Measurements from ENCODE around the gene DPP6.
A peak's percentile ranks its signal among the peaks of the same experiment; 100 is the strongest.

DPP6 gene

DNA sequence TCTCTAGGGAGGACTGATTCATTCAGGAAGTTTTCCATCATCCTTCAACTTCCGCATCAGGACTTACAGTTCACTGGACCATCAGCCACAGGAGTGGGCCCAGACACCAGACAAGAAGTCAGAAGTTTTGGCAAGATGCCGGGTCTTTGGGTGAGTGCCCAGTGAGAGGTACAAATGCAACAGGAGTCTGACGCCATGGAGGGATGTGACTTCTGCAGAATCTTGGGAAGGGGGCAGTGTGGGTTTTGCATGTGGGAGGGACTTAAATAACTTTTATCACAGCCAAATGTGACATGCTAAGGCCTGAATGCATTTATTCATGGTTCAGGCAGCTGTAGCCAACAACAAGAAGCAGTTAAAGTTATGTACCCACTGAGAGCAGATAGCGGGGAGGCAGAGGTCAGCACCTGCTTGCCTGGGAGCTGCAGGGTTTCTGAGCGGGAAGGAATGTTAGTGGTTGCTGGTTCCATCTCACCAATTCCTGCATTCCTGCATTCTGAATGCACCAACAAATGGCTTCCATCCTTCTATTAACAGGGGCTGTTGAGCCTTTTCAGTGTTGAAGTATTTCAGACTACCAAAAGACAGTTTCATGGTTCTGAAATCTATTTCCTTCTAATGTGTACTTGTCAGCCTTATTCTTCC, 575.6 kb downstream of the DPP6 start:
- TF ChIP-seq, protein P1, sequence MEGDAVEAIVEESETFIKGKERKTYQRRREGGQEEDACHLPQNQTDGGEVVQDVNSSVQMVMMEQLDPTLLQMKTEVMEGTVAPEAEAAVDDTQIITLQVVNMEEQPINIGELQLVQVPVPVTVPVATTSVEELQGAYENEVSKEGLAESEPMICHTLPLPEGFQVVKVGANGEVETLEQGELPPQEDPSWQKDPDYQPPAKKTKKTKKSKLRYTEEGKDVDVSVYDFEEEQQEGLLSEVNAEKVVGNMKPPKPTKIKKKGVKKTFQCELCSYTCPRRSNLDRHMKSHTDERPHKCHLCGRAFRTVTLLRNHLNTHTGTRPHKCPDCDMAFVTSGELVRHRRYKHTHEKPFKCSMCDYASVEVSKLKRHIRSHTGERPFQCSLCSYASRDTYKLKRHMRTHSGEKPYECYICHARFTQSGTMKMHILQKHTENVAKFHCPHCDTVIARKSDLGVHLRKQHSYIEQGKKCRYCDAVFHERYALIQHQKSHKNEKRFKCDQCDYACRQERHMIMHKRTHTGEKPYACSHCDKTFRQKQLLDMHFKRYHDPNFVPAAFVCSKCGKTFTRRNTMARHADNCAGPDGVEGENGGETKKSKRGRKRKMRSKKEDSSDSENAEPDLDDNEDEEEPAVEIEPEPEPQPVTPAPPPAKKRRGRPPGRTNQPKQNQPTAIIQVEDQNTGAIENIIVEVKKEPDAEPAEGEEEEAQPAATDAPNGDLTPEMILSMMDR (IDR thresholded peaks at IDR 0.05; ENCODE audit: control insufficient read depth, extremely low read depth, insufficient read depth): no peak
- no peak overlapping the region for H3K4me3 ChIP-seq (ENCODE audit: low read depth, low read length)
- DNase-seq (ENCODE audit: low read depth): no peak

DNA sequence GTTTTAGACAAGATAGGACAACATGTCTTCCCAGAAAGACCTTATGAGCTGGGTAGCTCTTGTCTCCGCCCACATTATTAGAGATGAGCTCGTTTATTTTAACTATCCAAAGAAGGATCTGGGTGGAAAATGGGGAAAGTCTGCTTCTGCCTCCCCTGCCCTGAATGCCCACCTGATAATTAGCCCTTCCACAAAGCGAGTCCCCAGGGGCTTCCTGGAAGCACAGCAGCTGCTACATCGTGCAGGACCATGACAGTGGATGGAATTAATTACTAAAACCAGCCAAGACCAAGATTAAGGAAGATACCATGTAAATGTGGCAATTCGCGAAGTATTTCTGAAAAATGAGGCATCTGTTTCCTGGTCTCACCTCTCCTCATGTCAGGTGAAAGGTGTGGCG, 576.4 kb downstream of the DPP6 start:
- TF ChIP-seq, protein P1 (IDR thresholded peaks at IDR 0.05; ENCODE audit: control insufficient read depth, extremely low read depth, insufficient read depth): no peak
- DNase-seq (ENCODE audit: low read depth): no peak
- no peak overlapping the region for H3K4me3 ChIP-seq (ENCODE audit: low read depth, low read length)

DNA sequence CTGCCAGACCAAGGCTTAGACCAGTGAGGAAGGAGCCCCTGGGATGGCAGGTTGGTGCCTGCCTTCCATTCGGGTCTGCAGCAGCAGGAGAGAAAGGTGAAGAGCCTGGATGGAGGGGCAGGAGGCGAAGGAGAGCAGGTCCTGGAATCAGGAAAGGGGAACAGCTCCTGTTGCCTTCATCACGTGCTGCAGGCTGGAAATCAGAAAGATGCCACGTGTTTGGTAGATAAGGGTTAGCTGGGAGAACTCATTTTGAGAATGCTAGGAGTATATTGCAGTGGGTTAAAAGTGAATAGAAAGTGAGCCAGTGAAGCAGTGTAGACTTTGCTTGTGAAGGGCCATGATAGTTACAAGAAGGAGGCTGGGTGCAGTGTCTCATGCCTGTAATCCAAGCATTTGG, 579.0 kb downstream of the DPP6 start:
- no peak overlapping the region for H3K4me3 ChIP-seq (ENCODE audit: low read depth, low read length)
- TF ChIP-seq, protein P1 (IDR thresholded peaks at IDR 0.05; ENCODE audit: control insufficient read depth, extremely low read depth, insufficient read depth): no peak
- DNase-seq (ENCODE audit: low read depth): no peak

DNA sequence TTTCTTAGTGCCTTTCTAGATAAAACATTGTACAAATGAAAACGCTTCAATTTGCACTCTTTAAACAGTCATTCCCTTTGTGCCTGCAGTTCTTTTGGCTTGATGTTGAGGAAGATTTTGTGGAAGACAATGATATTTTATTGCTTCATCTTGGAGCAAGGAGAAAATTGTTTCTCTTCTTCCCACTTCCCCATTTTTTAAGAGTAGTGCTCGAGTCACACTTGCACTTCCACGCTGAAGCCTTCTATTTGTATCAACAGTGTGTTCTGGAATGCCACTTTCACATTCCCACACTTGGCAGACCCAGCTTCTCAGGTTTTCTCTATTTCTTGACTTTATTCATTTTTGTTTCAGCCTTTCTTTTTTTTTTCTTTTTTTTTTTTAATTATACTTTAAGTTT, 581.4 kb downstream of the DPP6 start:
- TF ChIP-seq, protein P1 (IDR thresholded peaks at IDR 0.05; ENCODE audit: control insufficient read depth, extremely low read depth, insufficient read depth): no peak
- DNase-seq (ENCODE audit: low read depth): no peak
- no peak overlapping the region for H3K4me3 ChIP-seq (ENCODE audit: low read depth, low read length)

DNA sequence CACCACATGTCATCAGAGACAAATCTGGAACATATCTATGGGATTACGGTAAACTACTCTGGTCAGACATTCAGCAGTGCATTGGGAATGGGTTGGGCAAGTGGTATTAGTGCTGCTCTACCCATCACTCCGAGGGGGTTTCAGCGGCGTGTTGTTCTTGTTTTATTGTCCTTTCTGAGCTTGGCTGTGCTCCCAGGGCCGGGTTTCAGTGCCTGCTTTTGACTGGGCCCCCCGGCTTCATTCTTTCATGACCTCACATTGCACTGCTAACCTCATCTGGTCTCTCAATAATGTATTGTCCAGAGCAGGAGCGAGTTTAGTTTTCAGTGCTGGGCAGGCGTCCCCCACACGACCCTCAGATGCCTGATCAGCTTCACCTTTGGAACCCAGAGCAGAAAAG, 586.1 kb downstream of the DPP6 start:
- H3K4me3 ChIP-seq (ENCODE audit: low read depth, low read length): no peak overlapping the region
- TF ChIP-seq, protein P1 (IDR thresholded peaks at IDR 0.05; ENCODE audit: control insufficient read depth, extremely low read depth, insufficient read depth): no peak
- no peak for DNase-seq (ENCODE audit: low read depth)

DNA sequence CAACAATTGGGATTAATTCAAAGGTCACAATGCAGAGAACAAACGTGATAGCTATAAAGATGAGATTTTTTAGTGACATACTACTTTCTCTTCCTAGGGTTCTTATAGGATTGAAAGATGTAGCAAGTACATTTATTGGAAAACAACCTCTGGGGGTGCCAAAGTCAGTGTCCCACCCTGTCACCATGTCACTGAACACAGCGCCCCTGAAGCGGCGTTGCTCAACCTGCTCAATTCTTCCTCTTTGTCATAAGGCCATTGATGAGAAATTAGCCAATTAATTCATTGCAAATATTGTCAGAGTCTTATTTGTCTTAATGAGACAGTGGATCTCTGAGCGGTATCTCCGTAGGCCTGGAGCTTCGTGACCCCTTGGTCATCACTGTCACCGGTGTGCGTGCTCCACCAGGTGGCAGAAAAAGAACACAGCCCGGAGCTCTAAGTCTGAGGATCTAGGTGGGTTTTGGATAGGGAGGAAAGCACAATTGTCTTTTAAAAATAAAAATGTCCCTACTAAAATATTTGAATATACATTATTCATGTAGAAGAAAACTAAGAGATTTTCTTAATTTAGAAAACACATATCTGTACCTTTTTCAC, 588.2 kb downstream of the DPP6 start:
- H3K4me3 ChIP-seq (ENCODE audit: low read depth, low read length): no peak overlapping the region
- no peak for DNase-seq (ENCODE audit: low read depth)
- TF ChIP-seq, protein P1 (IDR thresholded peaks at IDR 0.05; ENCODE audit: control insufficient read depth, extremely low read depth, insufficient read depth): peak; percentile 56

DNA sequence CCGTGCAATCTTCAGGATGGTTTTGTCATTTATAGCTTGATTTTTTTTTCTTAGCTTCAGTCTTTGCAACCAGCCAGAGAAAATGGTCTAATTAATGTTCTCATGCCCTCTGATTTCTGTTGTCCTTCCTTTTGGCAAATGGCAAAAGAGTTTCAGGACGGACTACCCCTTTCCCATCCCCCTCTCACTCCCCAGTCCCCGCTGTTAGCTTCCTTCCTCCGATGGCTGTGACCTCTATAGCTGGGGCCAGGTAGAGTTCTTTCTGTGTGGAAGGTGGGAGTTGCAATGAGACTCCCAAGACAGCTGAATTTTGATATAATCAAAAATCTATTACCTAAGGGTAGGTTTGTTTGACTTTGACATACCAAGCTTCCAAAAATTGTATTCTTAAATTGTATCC, 588.7 kb downstream of the DPP6 start:
- no peak for DNase-seq (ENCODE audit: low read depth)
- H3K4me3 ChIP-seq (ENCODE audit: low read depth, low read length): no peak overlapping the region
- TF ChIP-seq, protein P1 (IDR thresholded peaks at IDR 0.05; ENCODE audit: control insufficient read depth, extremely low read depth, insufficient read depth): no peak

All from LNCaP clone FGC (cell line).